ENCODE measurements around the gene MGLL. TPM values are rescaled to one million over a fixed set of nuclear protein-coding genes. Genes with fewer than 3 reads are reported as not detected.
A peak's percentile ranks its signal among the peaks of the same experiment; 100 is the strongest.

MGLL gene
- total RNA-seq, 1 experiment from 2014 or later, result 12.6 TPM

DNA sequence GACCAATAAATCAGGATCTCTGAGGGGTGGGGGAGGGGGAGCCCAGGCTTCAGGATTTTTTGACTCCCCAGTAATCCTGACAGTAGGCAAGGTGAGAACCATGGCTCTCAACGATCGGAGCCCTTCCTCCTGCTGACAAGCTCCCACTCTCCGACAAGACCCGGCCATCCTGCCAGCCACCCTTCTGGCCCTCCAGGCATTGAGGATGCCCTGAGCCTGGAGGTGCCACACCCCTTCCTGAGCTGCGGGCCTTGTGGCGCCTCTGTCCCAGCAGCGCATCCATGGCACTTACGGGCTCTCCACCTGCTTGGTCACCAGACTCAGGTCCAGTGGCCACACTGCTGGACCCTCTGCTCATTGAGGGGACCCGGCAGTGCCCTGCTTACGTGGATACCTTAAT, 46.0 kb downstream of the MGLL start:
- Mint-ChIP-seq H3K4me3 (ENCODE audit: unreplicated experiment) (no peak overlapping the region), H3K27me3 (ENCODE audit: insufficient read depth, unreplicated experiment) (no peaks in the 10 kb centered on the region), H3K27ac (ENCODE audit: low read depth, unreplicated experiment) (peak overlapping the region; percentile 78), H3K4me1 (ENCODE audit: insufficient read depth, unreplicated experiment) (peaks cover 15% of the 10 kb centered on the region), H3K9me3 (ENCODE audit: unreplicated experiment) (no peaks in the 10 kb centered on the region), H3K36me3 (ENCODE audit: insufficient read depth, unreplicated experiment) (no peaks in the 10 kb centered on the region)
- ChIA-PET CTCF (interaction anchor here (0.7 kb wide), 1 partner anchor 79 kb away, joined by 3 read pairs; no protein-coding TSS in a partner anchor), POLR2A (no interaction called here)
- no peak for TF ChIP-seq CTCF (IDR thresholded peaks at IDR 0.05; ENCODE audit: unreplicated experiment)
- no peak for DNase-seq (ENCODE audit: unreplicated experiment)
- intact Hi-C loops (cut with micrococcal nuclease), result no loop called here
- BruUV-seq (replicated peaks), result no TSS peak

DNA sequence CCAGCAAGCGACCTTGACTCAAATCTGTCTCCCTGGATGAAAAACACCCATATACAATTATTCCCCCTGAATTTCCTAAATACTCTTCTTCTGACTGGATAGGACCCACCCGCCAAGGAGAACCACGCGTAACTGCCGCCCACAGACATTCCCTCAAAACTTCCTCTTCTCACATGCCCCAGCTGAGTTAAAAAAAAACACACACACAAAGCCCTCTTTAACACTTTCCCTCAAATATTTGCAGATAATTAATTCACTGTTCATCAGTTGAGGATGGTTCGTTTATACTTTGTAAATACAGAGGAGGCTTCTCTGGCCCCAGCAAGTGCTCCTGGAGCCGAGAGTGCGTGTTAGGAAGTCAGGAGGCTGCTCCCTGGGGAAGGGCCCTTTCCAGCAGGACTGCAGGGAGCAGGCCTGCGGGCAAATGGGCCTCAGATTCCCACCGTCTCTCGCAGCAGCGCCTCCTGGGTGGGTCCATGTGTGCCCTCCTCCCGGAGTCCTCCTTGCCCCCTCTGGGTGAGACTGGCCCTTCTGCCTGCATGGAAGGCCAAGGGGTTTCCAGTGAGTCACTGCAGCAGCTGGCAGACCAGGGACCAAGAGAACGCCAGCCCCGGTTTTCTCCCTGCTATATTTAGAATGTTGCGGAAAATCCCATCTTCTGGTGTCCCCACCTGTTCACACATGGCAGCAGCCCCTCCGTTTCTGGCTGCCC, 46.8 kb downstream of the MGLL start:
- POLR2A ChIA-PET, result no interaction called here
- peaks cover 16% of the 10 kb centered on the region for H3K4me1 Mint-ChIP-seq (ENCODE audit: insufficient read depth, unreplicated experiment)
- H3K4me3 Mint-ChIP-seq (ENCODE audit: unreplicated experiment), result no peak overlapping the region
- H3K27ac Mint-ChIP-seq (ENCODE audit: low read depth, unreplicated experiment), result peak overlapping the region; percentile 78
- intact Hi-C loops (cut with micrococcal nuclease), result no loop called here
- no peaks in the 10 kb centered on the region for H3K9me3 Mint-ChIP-seq (ENCODE audit: unreplicated experiment)
- H3K27me3 Mint-ChIP-seq (ENCODE audit: insufficient read depth, unreplicated experiment), result no peaks in the 10 kb centered on the region
- CTCF ChIA-PET, result interaction anchor here (0.7 kb wide), 2 partner anchors 79 to 123 kb away, joined by 3 read pairs; no protein-coding TSS in a partner anchor
- no peak for TF ChIP-seq CTCF (IDR thresholded peaks at IDR 0.05; ENCODE audit: unreplicated experiment)
- no TSS peak for BruUV-seq (replicated peaks)
- H3K36me3 Mint-ChIP-seq (ENCODE audit: insufficient read depth, unreplicated experiment), result no peaks in the 10 kb centered on the region
- no peak for DNase-seq (ENCODE audit: unreplicated experiment)

- no peak overlapping the region for H3K4me3 Mint-ChIP-seq (ENCODE audit: unreplicated experiment)
- intact Hi-C loops (cut with micrococcal nuclease), result no loop called here
- no peak for TF ChIP-seq CTCF (IDR thresholded peaks at IDR 0.05; ENCODE audit: unreplicated experiment)
- H3K27me3 Mint-ChIP-seq (ENCODE audit: insufficient read depth, unreplicated experiment), result no peaks in the 10 kb centered on the region
- no peak for DNase-seq (ENCODE audit: unreplicated experiment)
- CTCF ChIA-PET, result no interaction called here
- no peaks in the 10 kb centered on the region for H3K36me3 Mint-ChIP-seq (ENCODE audit: insufficient read depth, unreplicated experiment)
- H3K27ac Mint-ChIP-seq (ENCODE audit: low read depth, unreplicated experiment), result no peak overlapping the region
- BruUV-seq (replicated peaks), result no TSS peak
- peaks cover 12% of the 10 kb centered on the region for H3K4me1 Mint-ChIP-seq (ENCODE audit: insufficient read depth, unreplicated experiment)
- POLR2A ChIA-PET, result no interaction called here
- H3K9me3 Mint-ChIP-seq (ENCODE audit: unreplicated experiment), result no peaks in the 10 kb centered on the region
Observed at GRCh38 chr3:127774647-127775046, 47.7 kb downstream of the MGLL start.

- Mint-ChIP-seq H3K4me1 (ENCODE audit: insufficient read depth, unreplicated experiment) (peaks cover 9% of the 10 kb centered on the region), H3K4me3 (ENCODE audit: unreplicated experiment) (no peak overlapping the region), H3K36me3 (ENCODE audit: insufficient read depth, unreplicated experiment) (no peaks in the 10 kb centered on the region), H3K27ac (ENCODE audit: low read depth, unreplicated experiment) (no peak overlapping the region), H3K27me3 (ENCODE audit: insufficient read depth, unreplicated experiment) (no peaks in the 10 kb centered on the region), H3K9me3 (ENCODE audit: unreplicated experiment) (no peaks in the 10 kb centered on the region)
- POLR2A ChIA-PET, result no interaction called here
- CTCF ChIA-PET, result no interaction called here
- no peak for DNase-seq (ENCODE audit: unreplicated experiment)
- TF ChIP-seq CTCF (IDR thresholded peaks at IDR 0.05; ENCODE audit: unreplicated experiment), result no peak
- intact Hi-C loops (cut with micrococcal nuclease), result no loop called here
- BruUV-seq (replicated peaks), result no TSS peak
Observed at GRCh38 chr3:127773752-127774395, 48.4 kb downstream of the MGLL start.

Measured in MCF 10A (cell line).